OCI-M1 (cell line): ENCODE results near the gene CLEC16A.
"Not testable (repeated sequence)": the region's sequence is repeated elsewhere in the genome, so short reads cannot be mapped to it uniquely, and the experiment has no call there.

Experiments used
- DNase-seq: peaks from one replicate; lab custom pipeline; 2025; lab: John Stamatoyannopoulos, UW

The CLEC16A gene

GRCh38 chr16:11101283-11101682 lies 156.9 kb downstream of the CLEC16A start:
- DNase-seq: no peak

GRCh38 chr16:11101695-11102522 lies 157.5 kb downstream of the CLEC16A start:
- DNase-seq: peak; percentile 97

- no peak for DNase-seq
Measured at GRCh38 chr16:11102523-11102898, 158.1 kb downstream of the CLEC16A start.

GRCh38 chr16:11103301-11103700 lies 158.9 kb downstream of the CLEC16A start:
- not testable (repeated sequence) for DNase-seq

- DNase-seq: no peak
Measured at GRCh38 chr16:11104168-11105037, 160.0 kb downstream of the CLEC16A start.

GRCh38 chr16:11105038-11105903 lies 160.9 kb downstream of the CLEC16A start:
- peak; percentile 99 for DNase-seq

GRCh38 chr16:11106726-11107125 lies 162.4 kb downstream of the CLEC16A start:
- no peak for DNase-seq

- no peak for DNase-seq
Measured at GRCh38 chr16:11107780-11108465, 163.6 kb downstream of the CLEC16A start.

GRCh38 chr16:11108466-11108805 lies 164.1 kb downstream of the CLEC16A start:
- no peak for DNase-seq

GRCh38 chr16:11109566-11109965 lies 165.2 kb downstream of the CLEC16A start:
- DNase-seq: no peak

GRCh38 chr16:11111150-11111549 lies 166.8 kb downstream of the CLEC16A start:
- DNase-seq: no peak

GRCh38 chr16:11111856-11112634 lies 167.7 kb downstream of the CLEC16A start:
- DNase-seq: no peak

GRCh38 chr16:11112723-11113348 lies 168.5 kb downstream of the CLEC16A start:
- DNase-seq: no peak

GRCh38 chr16:11114366-11115164 lies 170.2 kb downstream of the CLEC16A start:
- DNase-seq: no peak

- no peak for DNase-seq
Measured at GRCh38 chr16:11117576-11118211, 173.3 kb downstream of the CLEC16A start.

- DNase-seq: no peak
Measured at GRCh38 chr16:11118479-11118878, 174.1 kb downstream of the CLEC16A start.

- DNase-seq: no peak
Measured at GRCh38 chr16:11121083-11121608, 176.8 kb downstream of the CLEC16A start.

- peak; percentile 69 for DNase-seq
Measured at GRCh38 chr16:11121914-11122692, 177.7 kb downstream of the CLEC16A start.
